IPS DF 4.7 (cell line): Measurements from ENCODE around the gene ISCA2.
A peak's percentile ranks its signal among the peaks of the same experiment; 100 is the strongest.
"Not testable (repeated sequence)": the region's sequence is repeated elsewhere in the genome, so short reads cannot be mapped to it uniquely, and the experiment has no call there.

Experiments used
- DNase-seq: peaks from one replicate; pipeline ENCODE4 v3.0.0-alpha.2; 2013; ENCODE audit warnings: low spot score; ENCODE audit errors: extremely low read depth

ISCA2 gene, protein sequence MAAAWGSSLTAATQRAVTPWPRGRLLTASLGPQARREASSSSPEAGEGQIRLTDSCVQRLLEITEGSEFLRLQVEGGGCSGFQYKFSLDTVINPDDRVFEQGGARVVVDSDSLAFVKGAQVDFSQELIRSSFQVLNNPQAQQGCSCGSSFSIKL

DNA sequence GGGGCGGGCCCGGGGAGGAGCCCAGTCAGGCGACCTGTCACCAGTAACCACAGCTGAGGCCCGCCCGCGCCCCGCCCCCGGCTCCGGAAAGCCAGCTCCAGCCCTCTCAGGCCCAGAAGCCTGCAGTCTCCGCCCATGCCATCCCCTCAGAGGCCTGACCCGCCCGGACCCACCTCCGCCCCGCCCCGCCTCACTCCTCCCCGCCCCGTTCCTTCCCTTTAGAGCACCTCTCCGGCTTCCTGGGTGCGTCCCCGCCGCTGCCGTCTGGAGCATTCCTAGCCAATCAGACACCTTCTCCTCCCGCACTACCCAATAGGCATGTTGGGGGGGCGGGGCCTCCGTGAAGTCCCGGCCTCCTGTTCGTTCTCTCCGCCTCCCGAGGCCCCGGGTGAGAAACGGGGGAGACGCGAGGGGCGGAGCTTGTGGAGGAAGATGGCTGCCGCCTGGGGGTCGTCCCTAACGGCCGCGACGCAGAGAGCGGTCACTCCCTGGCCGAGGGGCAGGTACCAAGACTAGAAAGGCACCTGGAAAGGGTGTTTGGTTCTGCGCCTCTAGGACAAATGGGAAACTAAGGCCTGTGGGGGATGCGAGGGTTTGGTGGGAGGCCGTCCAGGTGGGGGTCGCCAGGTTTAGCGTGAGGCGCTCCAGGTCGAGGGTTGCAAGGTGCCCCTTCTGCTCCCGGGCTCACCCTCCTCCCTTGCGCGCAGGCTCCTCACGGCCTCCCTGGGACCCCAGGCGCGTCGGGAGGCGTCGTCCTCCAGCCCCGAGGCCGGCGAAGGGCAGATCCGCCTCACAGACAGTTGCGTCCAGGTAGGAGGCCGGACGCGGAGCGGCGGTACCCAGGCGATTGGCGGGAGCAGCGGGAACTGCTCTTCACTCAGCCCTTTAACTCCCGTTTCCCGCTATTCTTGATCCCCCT, at the start of gene ISCA2:
TSS of gene ISCA2 (plus strand) at position 423 of the 919 bp plus-strand sequence. CDS start at position 433, 10 bp downstream.
- peak; percentile 92 for DNase-seq

DNA sequence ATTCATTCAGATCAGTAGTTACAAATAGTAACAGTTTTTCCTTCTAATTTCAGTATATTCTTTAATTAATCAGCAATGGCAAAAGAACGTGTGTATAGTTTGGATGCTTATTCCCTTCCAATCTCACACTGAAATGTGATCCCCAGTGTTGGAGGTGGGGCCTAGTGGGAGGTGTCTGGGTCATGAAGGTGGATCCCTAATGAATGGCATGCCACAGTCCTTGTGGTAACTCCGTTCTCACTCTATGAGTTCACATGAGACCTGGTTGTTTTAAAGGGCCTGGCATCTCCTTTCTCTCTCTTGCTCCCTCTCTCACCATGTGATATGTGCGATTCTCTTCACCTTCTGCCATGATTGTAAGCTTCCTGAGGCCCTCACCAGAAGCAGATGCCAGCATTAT, 48.7 kb upstream of the ISCA2 start:
- no peak for DNase-seq

DNA sequence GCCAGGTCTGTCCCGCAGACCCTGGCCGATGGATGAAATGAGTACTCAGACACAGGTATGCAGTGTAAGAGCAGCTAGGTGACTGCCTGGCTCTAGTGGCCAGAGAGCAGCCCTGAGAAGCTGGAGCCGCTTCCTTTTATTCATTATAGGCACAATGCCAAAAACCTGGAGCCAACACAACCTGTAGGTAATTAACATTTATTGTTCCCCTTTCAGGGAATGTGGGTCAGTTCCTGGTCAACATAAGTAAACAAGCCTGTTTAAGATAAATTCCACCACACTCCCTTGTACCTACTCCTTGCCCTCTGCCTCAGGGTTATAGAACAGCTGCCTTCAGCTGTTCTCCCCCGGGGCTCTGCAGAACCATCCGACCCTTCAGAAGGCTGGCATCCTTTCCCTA, 39.2 kb upstream of the ISCA2 start:
- not testable (repeated sequence) for DNase-seq

DNA sequence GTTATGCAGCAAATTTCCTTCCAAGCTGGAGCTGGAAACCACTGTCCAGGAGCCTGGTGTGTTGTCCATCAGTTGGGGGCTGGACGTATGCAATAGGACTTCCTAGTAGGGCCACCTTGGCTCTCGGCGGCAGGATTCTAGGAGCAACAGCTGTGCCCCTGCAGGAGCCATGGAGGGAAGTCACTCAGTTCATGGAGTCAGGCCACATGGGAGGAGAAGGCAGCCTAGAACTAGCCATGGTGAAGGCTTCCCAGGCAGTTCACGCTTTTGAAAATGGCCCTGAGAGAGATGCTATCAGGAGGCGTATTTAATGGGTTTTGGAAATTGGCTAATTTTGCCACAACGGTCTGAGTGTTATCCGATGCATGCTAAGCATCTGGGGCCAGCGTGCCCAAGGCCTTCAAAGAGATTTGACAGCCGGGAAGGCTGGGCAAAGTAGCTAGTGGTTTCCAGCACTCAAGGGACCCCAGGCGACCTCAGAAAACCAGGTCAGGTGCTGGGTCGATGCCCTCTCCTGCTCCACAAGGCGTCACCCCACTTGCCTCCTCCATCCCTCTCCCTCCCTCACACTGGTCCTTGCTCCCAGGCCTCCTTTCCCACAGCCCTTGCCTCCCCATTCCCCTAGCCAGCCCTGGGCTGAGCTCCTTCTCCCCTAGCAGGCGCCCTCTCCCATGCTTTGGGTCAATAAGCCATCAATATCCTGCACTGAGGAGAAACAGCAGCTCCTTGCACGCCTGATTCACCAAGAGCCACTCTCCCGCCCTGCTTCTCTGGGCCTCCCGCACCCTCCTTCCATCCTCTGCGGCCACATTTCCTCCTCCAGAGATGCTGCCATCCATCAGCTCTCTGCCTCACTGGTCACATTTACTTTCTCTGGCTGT, 36.6 kb upstream of the ISCA2 start:
- no peak for DNase-seq

DNA sequence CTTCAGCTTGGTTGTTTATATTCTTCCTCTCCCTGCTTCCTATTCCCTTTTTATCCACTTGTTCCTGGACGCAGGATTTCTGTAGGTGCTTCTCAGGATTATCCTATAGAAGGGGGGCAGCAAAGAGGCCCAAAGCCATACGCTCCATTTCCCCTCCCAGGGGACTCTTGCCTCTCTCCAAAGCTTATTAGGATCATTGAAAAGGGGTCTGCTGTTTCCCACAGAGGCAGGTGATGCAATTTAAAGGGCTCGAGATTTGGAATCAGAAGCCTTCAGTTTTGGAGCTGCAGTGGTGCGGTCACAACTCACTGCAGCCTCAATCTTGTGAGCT, 36.0 kb upstream of the ISCA2 start:
- no peak for DNase-seq

DNA sequence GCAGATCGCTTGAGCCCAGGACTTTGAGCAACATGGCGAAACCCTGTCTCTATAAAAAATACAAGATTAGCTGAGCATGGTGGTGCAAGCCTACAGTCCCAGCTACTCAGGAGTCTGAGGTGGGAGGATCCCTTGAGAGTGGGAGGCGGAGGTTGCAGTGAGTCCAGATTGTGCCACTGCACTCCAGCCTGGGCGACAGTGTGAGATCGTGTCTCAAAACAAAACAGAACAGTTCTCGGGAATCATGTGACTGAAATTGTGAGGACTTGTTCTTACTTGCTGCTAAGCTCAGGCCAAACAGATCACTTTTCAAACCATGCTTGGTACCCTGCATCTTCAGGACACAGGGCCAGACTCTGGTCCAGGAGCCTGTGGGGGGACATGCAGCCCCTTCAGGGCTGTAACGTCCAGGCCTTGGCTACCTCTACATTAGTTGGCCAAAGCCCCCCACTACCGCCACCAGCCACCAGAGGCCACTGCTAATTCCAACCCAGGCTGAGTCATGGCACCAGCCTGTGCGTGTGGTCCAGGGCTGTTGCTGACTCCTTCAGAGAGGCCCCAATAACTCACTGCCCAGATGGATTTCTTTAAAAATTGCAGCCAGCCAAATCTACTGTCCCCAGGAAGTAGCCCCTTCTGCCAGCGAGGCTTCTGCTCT, 34.1 kb upstream of the ISCA2 start:
- DNase-seq, result no peak

DNA sequence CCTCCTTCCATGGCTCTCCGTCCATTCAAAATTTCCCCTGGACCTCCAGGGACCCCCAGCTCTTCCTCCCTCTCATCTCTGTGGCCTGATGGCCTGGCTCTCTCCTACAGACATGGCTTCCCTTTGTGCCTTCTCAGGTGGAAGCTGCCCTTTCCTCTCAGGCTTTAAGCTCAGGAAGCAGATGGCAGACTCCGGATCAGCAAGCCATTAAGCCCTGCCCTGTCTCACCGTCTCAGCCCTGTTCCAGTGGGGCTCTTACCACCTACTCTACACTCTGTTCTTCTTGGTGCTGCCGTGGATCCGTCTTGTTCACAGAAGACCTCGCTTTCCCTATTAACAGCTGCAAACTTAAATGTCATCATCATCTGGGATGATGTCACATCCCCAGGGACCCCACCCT, 33.6 kb upstream of the ISCA2 start:
- DNase-seq, result no peak

DNA sequence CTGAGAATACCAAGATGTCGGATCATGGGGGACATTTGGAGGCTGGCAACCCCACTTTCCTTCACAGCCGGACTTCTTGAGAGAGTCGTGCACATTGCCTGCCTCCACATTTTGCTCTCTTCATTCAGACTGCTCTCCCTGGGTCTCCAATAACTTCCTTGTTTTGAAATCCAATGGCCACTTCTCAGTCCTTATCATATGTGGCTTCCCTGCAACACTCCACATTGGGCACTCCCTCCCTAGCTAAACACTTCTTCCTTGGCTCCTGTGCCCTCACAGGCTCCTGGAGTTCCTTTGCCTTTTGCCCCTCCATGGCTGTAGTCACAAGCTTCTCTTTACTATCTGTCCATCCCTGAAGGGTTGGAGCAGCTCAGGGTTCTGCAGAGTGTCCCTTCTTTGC, 30.6 kb upstream of the ISCA2 start:
- no peak for DNase-seq

DNA sequence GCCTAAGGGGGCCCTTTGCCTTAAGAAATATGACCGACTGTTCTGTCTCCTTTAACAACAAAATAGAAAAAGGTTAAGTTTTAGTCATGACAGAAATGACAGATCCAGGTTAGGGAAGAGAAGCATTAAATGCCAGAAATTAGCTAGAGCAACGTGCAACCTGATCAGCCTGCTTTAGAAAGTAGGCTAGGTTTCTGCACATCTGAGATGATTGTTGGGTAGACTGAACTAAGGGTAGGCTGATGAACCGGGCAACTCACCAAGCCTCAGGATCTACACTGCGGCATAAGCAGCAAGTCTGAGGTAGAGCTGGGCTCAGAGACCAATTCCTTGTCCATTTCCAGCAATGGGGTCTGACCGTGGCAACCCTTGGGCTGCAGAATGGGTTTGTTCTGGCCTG, 29.9 kb upstream of the ISCA2 start:
- DNase-seq, result no peak

DNA sequence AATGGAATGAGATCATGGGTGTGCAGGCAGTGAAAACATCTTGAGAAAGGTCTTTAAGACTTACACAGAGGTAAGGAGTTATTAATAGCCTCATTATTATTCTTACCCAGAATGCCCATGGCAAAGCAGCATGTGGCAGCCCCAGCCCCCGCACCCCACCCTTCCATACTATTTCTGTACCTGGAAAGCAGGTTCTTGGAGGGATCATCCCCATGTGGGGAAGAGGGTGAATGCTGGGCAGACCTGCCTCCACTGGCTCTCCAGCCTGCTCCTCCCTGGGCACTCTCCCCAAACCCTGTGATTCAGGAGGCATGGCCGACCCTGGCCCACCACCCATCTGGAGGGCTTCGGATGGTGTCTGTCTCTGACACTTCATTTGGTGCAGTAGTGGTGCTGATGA, 28.8 kb upstream of the ISCA2 start:
- no peak for DNase-seq

DNA sequence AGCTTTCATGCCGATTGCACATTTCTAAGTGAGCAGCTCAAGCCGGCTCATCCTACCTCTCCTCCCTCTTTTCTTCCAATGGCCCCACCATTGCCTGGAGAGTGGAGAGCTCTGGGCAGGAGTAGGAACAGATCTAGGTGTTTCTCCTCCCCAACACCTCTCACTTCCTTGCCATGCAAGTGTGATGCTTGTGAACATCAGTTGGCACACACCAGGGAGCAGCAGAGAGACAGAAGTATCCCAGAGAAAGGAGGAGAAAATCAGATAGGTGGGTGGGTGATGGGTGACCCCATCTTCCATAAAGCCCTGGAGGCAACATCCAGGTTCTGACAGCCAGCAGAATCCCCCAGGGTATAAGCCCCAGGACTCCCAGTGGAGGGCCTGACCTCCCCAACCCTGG, 28.2 kb upstream of the ISCA2 start:
- no peak for DNase-seq

DNA sequence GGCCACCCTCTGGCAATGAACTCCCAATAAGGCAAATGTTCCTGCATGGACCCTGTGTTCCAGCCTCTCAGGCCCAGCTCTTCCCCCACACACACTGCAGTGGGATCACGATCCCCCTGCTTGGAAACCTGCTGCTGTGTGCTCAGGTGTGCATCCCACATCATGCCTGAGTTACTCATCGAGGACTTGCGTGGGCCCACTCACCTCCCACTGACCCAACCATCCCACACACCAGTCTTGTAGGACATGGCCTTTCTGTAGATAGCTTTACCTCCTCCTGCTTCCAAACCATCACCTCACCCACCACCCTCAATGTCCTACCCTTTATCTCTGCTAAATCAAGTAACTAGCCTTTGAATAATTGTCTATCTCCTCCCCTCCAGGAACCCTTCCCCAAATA, 25.1 kb upstream of the ISCA2 start:
- no peak for DNase-seq

DNA sequence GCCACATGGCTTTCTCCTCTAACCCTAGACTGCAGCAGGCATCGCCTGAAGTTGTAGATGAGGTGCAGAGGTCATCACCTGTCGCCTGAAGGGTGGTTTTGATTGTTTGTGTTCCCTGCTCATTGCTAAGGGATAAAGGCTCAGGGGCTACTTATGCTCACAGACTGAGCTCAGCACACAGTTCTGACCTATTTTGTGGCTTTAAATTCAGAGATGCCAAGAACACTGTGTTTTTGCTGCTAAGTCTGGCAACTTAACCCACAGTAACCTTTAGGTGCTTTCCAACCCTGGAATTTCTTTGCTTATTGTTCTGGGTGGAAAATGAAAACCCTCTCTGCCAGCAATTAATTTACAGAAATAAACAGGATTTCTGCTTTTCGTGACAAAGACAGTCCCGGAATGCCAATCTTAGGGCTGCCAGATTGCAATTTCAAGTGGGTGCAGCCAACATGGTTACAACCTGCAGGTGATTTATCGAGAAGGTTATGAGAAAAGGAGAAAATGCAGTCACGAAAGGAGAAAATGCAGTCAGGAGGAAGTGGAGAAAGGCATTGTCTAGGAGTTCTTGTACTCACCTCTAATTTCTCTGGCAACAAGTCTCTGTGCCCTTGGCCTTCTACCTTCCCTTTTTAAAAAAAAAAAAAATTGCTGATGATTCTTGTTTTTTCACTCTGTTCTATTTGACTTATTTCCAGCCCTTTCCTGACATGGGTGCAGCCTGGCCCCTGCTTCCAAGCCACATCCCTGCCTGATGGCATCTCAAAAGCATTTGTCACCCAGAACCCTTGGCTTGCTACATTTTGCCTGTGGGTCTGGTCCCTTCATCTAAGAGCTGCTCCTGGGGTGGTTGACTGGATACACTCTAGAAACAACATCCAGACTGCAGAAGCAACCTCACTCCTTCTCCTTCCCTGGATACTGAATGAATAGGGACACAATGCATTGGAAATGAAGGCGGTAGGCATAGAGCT, 23.7 kb upstream of the ISCA2 start:
- no peak for DNase-seq

DNA sequence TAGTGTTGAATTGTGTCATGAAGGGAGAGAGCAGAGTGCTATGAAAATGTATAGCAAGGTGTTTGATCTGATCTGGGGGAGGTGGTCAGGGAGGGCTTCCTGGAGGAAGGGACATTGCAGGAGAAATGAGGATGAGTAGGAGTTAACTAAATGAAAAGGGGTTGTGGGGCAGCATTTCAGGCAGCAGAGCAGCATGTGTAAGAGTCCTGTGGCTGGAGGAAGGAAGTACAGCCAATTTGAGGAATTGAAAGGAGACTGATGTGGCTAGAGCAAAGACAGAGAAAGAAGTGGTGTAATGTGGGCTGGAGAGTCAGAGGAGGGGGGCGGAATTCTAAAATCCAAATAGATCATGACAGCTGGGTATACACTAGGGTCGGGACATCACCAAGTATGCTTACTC, 21.0 kb upstream of the ISCA2 start:
- DNase-seq, result no peak

DNA sequence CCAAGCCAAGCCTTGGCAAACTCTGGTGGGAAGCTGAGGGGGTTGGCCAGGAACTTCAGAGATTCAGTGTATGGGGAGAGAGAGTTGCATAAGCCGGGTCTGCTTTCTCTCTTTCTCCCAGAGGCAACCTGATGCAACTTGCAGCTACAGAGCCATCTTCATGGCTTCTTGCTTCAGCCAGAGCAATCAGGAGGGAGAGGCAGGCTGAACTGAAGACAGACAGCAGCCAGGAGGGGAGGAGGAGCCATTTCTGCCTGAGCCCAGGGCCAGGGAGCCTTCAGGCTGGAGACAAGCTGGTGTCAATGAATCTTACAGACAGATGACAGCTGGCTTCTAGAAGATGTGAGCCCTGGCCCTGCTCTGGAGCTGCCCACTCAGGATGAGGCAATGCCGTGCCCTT, 19.2 kb upstream of the ISCA2 start:
- DNase-seq, result no peak

DNA sequence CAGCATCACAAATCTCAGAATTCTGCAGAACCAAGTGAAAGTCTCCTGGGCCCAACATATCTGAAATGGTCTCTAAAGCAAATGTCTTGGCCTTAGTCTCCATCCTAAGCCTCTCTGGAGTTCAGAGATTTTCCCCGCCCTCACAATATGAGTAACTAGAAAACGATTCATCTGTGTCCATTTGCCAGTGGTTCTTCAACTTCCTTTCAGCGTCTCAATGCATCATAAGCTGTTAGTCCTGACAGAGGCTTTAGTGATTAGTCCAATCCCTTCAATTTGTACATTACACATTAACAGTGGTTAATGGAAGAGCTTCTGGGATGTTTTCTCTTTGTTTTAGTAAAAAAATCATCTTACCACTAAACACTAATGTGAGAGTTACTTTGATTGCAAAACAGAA, 17.9 kb upstream of the ISCA2 start:
- no peak for DNase-seq

DNA sequence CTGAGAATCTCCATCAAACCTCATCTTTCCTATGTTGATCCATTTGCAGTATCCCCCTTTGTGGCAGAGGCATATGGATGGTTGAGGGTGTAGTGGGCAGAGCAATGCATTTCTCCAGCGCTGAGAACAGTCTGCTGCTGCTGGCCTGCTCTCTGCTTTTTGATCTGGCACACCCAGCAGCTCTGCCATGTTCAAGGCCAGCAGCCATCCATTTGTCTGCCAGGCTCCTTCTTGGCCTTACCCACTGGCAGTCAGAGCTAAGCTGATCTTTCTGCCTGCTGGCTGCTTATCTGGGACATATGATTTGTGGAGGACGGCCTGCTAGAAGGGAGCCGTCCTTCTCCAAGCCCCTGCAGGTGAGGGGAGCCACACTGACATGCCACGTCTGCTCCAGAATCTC, 17.5 kb upstream of the ISCA2 start:
- DNase-seq, result no peak

DNA sequence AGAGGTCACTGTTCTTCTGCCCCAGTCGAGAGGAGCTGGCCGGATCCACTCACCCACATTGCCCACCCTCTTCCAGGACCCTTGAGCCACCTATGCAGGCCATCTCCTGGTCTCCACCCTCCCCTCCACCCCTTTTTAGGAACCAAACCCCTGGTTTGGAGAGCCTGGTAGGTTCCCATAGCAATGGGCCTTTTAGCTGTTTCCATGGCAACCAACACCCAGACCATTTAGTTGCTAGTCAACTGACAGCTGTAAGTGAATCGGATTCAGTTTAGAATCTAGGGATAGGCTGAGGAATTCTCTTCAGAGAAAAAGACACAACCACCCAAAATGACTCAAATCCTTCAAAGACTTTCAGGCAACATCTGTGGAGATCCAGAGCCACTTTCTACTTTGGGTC, 17.0 kb upstream of the ISCA2 start:
- no peak for DNase-seq

DNA sequence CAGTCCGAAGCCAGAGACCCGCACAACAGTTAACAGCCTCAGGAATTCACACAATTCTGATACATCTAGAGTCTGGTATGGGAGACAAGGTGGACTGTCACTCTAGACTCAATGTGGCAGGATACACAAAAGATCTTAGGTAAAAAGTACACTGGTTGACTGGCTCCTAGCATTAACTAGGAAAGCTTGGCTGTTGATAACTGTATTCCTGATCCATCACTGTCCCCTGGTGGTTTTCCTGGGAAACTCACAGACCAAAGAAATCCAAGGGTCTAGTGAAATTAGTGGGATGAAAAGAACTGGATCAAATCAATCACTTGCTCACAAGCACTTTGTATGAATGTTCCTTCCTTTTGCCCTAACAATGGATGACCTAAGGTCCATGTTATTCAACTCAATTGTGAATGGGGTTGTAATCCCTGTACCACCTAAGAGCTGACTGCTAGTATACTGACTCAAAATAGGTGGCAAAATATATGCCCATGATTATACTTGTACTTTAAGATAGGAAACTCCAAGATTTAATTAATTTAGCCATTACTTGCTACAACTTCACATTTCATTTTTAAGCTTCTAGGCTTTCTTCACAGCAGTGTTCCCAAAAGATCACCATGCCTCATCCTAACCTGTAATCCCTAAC, 14.4 kb upstream of the ISCA2 start:
- no peak for DNase-seq

DNA sequence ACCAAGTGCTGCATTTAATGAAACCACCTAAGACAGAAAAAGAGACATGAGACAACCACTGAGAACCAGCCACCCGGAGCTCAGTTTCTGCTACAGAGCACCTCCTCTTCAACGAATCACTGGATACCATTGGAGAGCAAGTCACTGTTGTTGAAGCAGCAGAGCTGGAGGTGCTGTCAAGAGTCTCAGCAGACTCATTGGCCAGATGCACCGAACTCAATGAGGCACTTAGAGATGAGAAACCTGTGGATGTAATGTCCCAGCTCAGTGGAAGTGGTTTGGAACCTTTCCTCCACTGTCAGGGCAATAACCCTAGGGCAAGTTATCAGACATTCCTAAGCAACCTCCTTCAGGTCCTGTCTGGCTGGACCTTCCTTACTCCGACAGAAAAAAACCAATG, 13.5 kb upstream of the ISCA2 start:
- no peak for DNase-seq
